ENCODE measurements around the gene UCMA.

UCMA gene

GRCh38 chr10:13184730-13185514 lies 49.3 kb downstream of the UCMA start:
- no peak for DNase-seq

- DNase-seq: no peak
Measured at GRCh38 chr10:13184276-13184675, 49.9 kb downstream of the UCMA start.

GRCh38 chr10:13183625-13184024 lies 50.5 kb downstream of the UCMA start:
- DNase-seq: no peak

DNA sequence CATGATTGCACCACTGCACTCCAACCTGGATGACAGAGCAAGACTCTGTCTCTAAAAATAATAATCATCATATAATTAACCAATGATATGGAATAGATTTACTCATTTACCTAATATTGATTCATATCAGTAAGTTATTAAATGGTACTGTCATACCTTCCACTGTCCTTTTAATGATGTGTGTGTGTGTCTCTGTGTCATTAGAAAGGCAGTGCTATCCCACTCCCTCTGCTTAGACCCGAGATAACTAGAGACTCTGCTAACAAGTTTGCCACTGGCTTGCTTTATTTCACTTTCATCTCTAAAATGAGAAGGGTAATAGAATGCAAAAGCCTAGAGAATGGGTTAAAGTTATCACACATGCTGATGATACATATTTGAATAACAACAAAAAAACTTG lies 51.8 kb downstream of the UCMA start:
- no peak for DNase-seq

DNA sequence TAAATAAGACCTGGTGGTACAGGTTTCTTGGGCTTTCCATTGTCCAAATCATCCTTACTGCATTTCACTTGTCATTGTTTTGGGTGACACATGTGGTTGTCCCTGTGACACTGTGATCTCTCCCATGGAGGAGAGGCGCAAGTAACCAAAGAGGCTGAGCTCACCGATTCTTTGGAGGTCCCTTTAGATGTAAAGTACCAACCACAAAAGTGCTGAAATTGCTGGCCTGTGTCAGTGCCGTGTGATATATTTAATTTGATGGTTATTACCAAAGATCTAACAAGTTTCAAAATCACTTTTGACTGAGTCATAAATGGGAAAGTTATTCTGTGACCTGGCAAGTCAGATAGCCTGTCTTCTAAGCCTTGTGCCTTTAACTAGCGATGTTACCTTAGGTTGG lies 53.4 kb downstream of the UCMA start:
- DNase-seq: no peak

DNA sequence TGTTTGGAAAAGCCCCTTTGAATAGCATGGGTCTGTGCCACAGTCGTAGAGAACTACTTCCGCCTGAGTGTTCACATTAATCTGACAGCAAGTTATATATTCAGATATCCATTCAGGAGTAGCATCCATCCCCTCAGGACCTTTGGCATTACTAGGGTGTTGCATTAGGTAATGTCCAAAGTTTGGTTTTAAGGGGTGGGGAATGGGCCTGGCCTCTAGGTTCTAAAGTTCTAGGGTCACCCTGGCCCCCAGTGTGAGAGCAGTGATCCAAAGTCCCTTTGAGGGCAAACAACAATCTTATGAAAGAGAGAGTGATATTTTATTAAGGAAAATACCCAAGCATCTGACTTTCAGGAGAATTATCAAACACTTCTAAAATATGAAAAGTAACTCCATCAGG lies 60.6 kb downstream of the UCMA start:
- no peak for DNase-seq
